Ovary (tissue), 3 donors: ENCODE measurements around the gene FLG2.

Source experiments
- EP300 ChIP-seq: sonication (generic); formaldehyde crosslinking; IDR thresholded peaks from one replicate; pipeline ENCODE4 v1.6.1; 2017; ENCODE audit warnings: antibody characterized with exemption
- POLR2A ChIP-seq: fragments of 450-650 bp; IDR thresholded peaks from one replicate; pipeline ENCODE4 v1.6.1; 2017; ENCODE audit warnings: antibody characterized with exemption, mild to moderate bottlenecking, moderate library complexity
- TF ChIP-seq, protein P1 (sequence below), 3 donors: fragments of 450-650 bp in 2 of 3; fragments of 200-600 bp in 1 of 3; IDR thresholded peaks; one replicate each; pipeline versions ENCODE4 v1.5.1 to v1.8.0; 2016 to 2022; ENCODE audit warnings: antibody characterized with exemption in 3 of 3, mild to moderate bottlenecking in 1 of 3
- donor health status: DM: no; HTN: no; CAD: no.

DNA sequence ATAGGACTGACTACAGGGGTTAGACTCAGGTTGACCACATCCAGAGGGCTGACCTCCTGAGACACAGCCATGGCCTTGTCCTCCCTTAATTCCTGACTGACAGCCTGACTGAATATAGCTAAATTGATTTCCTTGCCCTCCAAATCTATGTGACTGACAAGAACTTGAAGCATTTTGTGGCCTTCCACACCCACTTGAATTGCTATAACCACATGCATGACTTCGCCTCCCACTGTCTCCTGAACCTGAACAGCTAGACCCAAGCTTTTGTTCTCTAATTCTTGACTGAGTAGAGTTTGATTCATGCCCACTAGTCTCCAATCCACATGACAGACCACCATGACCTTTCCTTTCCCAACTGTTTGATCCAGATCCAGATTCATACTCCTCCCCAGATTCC, 3.1 kb downstream of the FLG2 start:
- TF ChIP-seq, protein P1, sequence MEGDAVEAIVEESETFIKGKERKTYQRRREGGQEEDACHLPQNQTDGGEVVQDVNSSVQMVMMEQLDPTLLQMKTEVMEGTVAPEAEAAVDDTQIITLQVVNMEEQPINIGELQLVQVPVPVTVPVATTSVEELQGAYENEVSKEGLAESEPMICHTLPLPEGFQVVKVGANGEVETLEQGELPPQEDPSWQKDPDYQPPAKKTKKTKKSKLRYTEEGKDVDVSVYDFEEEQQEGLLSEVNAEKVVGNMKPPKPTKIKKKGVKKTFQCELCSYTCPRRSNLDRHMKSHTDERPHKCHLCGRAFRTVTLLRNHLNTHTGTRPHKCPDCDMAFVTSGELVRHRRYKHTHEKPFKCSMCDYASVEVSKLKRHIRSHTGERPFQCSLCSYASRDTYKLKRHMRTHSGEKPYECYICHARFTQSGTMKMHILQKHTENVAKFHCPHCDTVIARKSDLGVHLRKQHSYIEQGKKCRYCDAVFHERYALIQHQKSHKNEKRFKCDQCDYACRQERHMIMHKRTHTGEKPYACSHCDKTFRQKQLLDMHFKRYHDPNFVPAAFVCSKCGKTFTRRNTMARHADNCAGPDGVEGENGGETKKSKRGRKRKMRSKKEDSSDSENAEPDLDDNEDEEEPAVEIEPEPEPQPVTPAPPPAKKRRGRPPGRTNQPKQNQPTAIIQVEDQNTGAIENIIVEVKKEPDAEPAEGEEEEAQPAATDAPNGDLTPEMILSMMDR (IDR thresholded peaks at IDR 0.05): no peak
- TF ChIP-seq POLR2A (no peak), EP300 (no peak)
